HCT116 (cell line): Measurements from ENCODE around the gene UBN1. TPM values are rescaled to one million over a fixed set of nuclear protein-coding genes. Genes with fewer than 3 reads are reported as not detected.

Source experiments
- ATAC-seq: fragments of 200-7000 bp; cut with Tn5 transposase; 2 replicates; pipeline ENCODE4 v1.9.1; 2020; ENCODE audit warnings: mild to moderate bottlenecking, moderate library complexity
- BruUV-seq: library from RNA; stranded (reverse); fragments of 400-500 nt; replicated peaks from 2 replicates; lab custom pipeline; 2021; lab: Mats Ljungman, UMichigan
- CTCF ChIA-PET: fragments of 300-600 bp; sonication (Branson Sonifier 250); formaldehyde crosslinking; loops from one replicate; lab custom pipeline; 2021; ENCODE audit warnings: antibody characterized with exemption; lab: Charles Lee
- POLR2A ChIA-PET: fragments of 300-600, 350-600 bp; sonication (Branson Sonifier 250); formaldehyde crosslinking; loops from one replicate; lab custom pipeline; 2021; ENCODE audit warnings: antibody characterized with exemption; lab: Charles Lee
- RAD21 ChIA-PET, 2 experiments: fragments of 300-600 bp; sonication (Branson Sonifier 250); formaldehyde crosslinking; loops; one replicate each; lab custom pipeline; 2023; ENCODE audit warnings: low total read pairs in 2 of 2; ENCODE audit not compliant: uncharacterized antibody in 2 of 2, unreplicated experiment in 2 of 2, low non-redundant PET in 1 of 2; lab: Charles Lee
- DNase-seq: peaks from one replicate; pipeline ENCODE4 v3.0.0-alpha.2; 2010; ENCODE audit warnings: low read depth, low spot score
- H2AFZ ChIP-seq: fragments of 200-600 bp; shearing (Covaris generic), sonication (generic); 2 replicates; pipeline ENCODE4 v1.6.1; 2017; ENCODE audit warnings: low read depth, mixed run types, mixed read lengths, antibody characterized with exemption, low read length; ENCODE audit not compliant: poor library complexity, severe bottlenecking
- H3K27ac ChIP-seq: 2 replicates; pipeline ENCODE4 v1.5.1; 2012; ENCODE audit warnings: low read depth, low read length
- H3K27me3 ChIP-seq: fragments of 200-600 bp; sonication (generic); 2 replicates; pipeline ENCODE4 v1.6.1; 2016; ENCODE audit warnings: mixed run types, low read length, mixed read lengths; ENCODE audit not compliant: insufficient read depth
- H3K36me3 ChIP-seq, 2 experiments: fragments of 200-500 bp in 1 of 2; fragments of 200-600 bp in 1 of 2; sonication (Bioruptor generic) in 1 of 2; sonication (generic) in 1 of 2; 2 replicates each; pipeline versions ENCODE4 v1.5.1 to v1.6.1; 2014 to 2016; ENCODE audit warnings: low read length in 2 of 2, inconsistent platforms in 1 of 2, mixed read lengths in 1 of 2, mixed run types in 1 of 2; ENCODE audit not compliant: insufficient read depth in 2 of 2, control insufficient read depth in 1 of 2
- H3K4me1 ChIP-seq, 2 experiments: fragments of 200-600 bp in 1 of 2; sonication (generic) in 1 of 2; 2 replicates each; pipeline versions ENCODE4 v1.5.1 to v1.6.1; 2012 to 2017; ENCODE audit warnings: low read length in 2 of 2, inconsistent platforms in 1 of 2, mild to moderate bottlenecking in 1 of 2, mixed read lengths in 1 of 2, mixed run types in 1 of 2, moderate library complexity in 1 of 2; ENCODE audit not compliant: insufficient read depth in 2 of 2, control insufficient read depth in 1 of 2
- H3K4me2 ChIP-seq: fragments of 200-600 bp; sonication (generic); 2 replicates; pipeline ENCODE4 v1.6.1; 2017; ENCODE audit warnings: mixed run types, low read length, mixed read lengths
- H3K4me3 ChIP-seq, 2 experiments: fragments of 200-600 bp in 1 of 2; sonication (generic) in 1 of 2; replicated peaks in 1 of 2; 2 replicates each; pipeline ENCODE4 v1.5.1; 2011 to 2016; ENCODE audit warnings: low read length in 2 of 2, control low read depth in 1 of 2, low read depth in 1 of 2, mild to moderate bottlenecking in 1 of 2, mixed read lengths in 1 of 2, mixed run types in 1 of 2
- H3K79me2 ChIP-seq: fragments of 200-600 bp; sonication (generic); 2 replicates; pipeline ENCODE4 v1.6.1; 2017; ENCODE audit warnings: mild to moderate bottlenecking, mixed run types, low read length, moderate library complexity, mixed read lengths; ENCODE audit not compliant: insufficient read depth
- H3K9ac ChIP-seq: fragments of 200-600 bp; sonication (generic); 2 replicates; pipeline ENCODE4 v1.6.1; 2016; ENCODE audit warnings: low read length, mixed read lengths
- H3K9me2 ChIP-seq: fragments of 200-600 bp; sonication (generic), shearing (Covaris generic); 2 replicates; pipeline ENCODE4 v1.6.1; 2017; ENCODE audit warnings: mixed run types, mild to moderate bottlenecking, moderate library complexity; ENCODE audit not compliant: insufficient read depth
- H3K9me3 ChIP-seq, 2 experiments: fragments of 200-500 bp in 1 of 2; fragments of 200-600 bp in 1 of 2; sonication (Bioruptor generic) in 1 of 2; sonication (generic) in 1 of 2; 2 replicates each; pipeline ENCODE4 v1.6.1; 2014 to 2017; ENCODE audit warnings: low read length in 2 of 2, mixed read lengths in 2 of 2, inconsistent platforms in 1 of 2, low read depth in 1 of 2, mild to moderate bottlenecking in 1 of 2, mixed run types in 1 of 2, moderate library complexity in 1 of 2; ENCODE audit not compliant: control insufficient read depth in 1 of 2, insufficient read depth in 1 of 2
- H4K20me1 ChIP-seq: fragments of 200-600 bp; sonication (generic), shearing (Covaris generic); 2 replicates; pipeline ENCODE4 v1.6.1; 2017; ENCODE audit warnings: mixed run types, mild to moderate bottlenecking, moderate library complexity; ENCODE audit not compliant: insufficient read depth
- CBX3 ChIP-seq: IDR thresholded peaks from 2 replicates; pipeline ENCODE4 v1.6.1; 2012; ENCODE audit warnings: low read depth
- EZH2 ChIP-seq: fragments of 200-600 bp; sonication (generic); IDR thresholded peaks from 2 replicates; pipeline ENCODE4 v1.6.1; 2017; ENCODE audit warnings: antibody characterized with exemption, mixed run types
- EZH2phosphoT487 ChIP-seq: fragments of 200-600 bp; IDR thresholded peaks from 2 replicates; pipeline ENCODE4 v1.6.1; 2018; ENCODE audit warnings: antibody characterized with exemption, borderline replicate concordance
- JUND ChIP-seq: IDR thresholded peaks from 2 replicates; pipeline ENCODE4 v1.6.1; 2012
- SIN3A ChIP-seq: IDR thresholded peaks from 2 replicates; pipeline ENCODE4 v1.6.1; 2012; ENCODE audit warnings: low read depth
- SP1 ChIP-seq: IDR thresholded peaks from 2 replicates; pipeline ENCODE4 v1.6.1; 2012; ENCODE audit warnings: low read depth
- TCF7L2 ChIP-seq: IDR thresholded peaks from 2 replicates; pipeline ENCODE4 v1.7.0; 2011; ENCODE audit warnings: borderline replicate concordance, inconsistent platforms; ENCODE audit not compliant: insufficient read depth, insufficient read length; ENCODE audit errors: extremely low read depth
- YY1 ChIP-seq: IDR thresholded peaks from 2 replicates; pipeline ENCODE4 v1.6.1; 2011; ENCODE audit warnings: low read length, low read depth, moderate library complexity, mild to moderate bottlenecking; ENCODE audit not compliant: insufficient replicate concordance; ENCODE audit errors: extremely low read depth
- intact Hi-C: fragments of 100-400 bp; cut with micrococcal nuclease; formaldehyde crosslinking; loops from 2 replicates; pipeline ENCODE4 v1.10.0; 2022
- total RNA-seq: library from RNA; stranded (reverse); gene quantifications from one replicate; pipeline ENCODE4 v1.2.1, GENCODE V29; 2021; ENCODE audit not compliant: unreplicated experiment

The UBN1 gene
- total RNA-seq, 1 experiment from 2014 or later: 31.9 TPM

DNA sequence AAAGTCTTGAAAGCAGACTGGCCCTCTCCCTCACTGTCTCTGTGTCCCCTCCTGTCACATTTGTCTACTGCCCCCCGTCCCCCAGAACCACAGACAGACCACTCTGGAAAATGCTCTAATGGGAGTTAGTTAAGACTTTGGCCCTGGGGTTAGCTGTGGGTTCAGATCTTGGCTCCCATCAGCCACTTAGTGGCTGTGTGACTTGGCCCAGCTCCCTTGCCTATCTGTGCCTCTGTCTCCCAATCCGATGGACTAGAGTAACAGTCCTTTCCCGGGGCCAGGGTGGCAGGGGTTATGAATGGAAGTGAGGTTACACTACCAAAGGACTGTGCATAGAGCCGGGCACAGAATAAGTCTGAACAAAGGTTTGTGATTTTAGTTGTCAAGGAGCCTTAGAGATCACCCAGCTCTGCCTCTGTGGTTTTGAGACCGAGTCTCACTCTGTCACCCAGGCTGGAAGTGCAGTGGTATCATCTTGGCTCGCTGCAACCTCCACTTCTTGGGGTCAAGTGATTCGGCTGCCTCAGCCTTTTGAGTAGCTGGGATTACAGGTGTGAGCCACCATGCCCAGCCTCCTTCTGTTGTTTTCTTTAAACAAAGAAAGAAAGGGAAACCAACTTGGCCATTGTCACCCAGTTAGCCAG, 66.0 kb downstream of the UBN1 start (continued):
- TF ChIP-seq CBX3 (no peak), EZH2phosphoT487 (no peak), YY1 (no peak), TCF7L2 (no peak), JUND (no peak), EZH2 (no peak)

DNA sequence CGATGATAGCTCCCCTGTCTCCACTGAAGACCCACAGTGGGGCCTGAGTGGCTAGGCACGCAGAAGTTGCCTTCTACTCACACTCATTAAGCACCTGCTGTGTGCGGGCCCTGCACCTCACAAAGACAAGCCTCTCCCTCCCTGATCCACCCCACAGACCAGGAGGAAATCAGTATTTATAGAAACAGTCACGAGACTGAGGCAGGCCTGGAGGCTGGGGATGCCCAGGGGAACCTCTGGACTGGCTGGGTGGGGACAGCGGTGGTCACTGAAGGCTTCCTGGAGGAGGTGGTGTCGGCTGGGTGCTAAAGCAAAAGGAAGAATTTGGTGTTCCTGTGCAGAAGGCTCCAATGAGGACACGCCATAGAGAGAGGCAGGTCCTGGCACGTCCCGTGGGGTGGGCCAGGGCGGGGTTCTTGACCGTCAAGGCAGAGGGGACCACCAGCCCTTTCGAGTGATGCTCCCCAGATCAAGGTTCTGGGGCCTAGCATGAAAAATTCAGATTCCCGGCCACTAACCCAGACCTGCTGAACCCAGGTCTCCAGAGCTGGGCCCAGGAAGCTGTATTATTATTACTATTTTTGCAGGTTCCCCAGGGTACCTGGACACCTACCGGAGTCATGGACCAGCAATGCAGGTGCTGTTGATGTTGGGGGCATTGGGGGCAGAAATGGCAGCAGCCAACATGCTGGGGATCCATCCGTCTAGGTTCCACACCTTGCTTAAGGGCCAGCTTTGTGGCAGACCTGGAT, 66.7 kb downstream of the UBN1 start:
- ChIA-PET POLR2A (no interaction called here), CTCF (no interaction called here), RAD21 (no interaction called here)
- no peaks in the 10 kb centered on the region for H3K79me2 ChIP-seq
- intact Hi-C loops: no loop called here
- no peak for DNase-seq
- no TSS peak for BruUV-seq
- H3K27me3 ChIP-seq: no peaks in the 10 kb centered on the region
- H4K20me1 ChIP-seq: no peaks in the 10 kb centered on the region
- no peak overlapping the region for H3K9ac ChIP-seq
- TF ChIP-seq EZH2phosphoT487 (no peak), SP1 (no peak), SIN3A (no peak)
- H3K4me3 ChIP-seq: no peak overlapping the region
- peaks cover 42 to 59% of the 10 kb centered on the region in 2 experiments for H3K4me1 ChIP-seq
- no peaks in the 10 kb centered on the region for H3K9me2 ChIP-seq
- no peak overlapping the region for H2AFZ ChIP-seq
- no peaks in the 10 kb centered on the region for H3K36me3 ChIP-seq
- no peaks in the 10 kb centered on the region for H3K9me3 ChIP-seq
- no peak for ATAC-seq
- no peak overlapping the region for H3K27ac ChIP-seq
- no peak overlapping the region for H3K4me2 ChIP-seq
